GM19328 (cell line): Measurements from ENCODE around the gene FHL2.
"Not testable (repeated sequence)": the region's sequence is repeated elsewhere in the genome, so short reads cannot be mapped to it uniquely, and the experiment has no call there.

Source experiments
- ATAC-seq: cut with Tn5 transposase; IDR thresholded peaks from one replicate; pipeline ENCODE4 v1.9.1; 2021; ENCODE audit warnings: mild to moderate bottlenecking, moderate library complexity; ENCODE audit not compliant: unreplicated experiment

FHL2 gene

GRCh38 chr2:105358593-105358992 is 40.3 kb downstream of the FHL2 start:
- no peak for ATAC-seq

GRCh38 chr2:105357122-105357521 is 41.7 kb downstream of the FHL2 start:
- ATAC-seq = no peak

GRCh38 chr2:105344704-105345345 is 54.0 kb downstream of the FHL2 start:
- no peak for ATAC-seq

GRCh38 chr2:105339414-105339813 is 59.4 kb downstream of the FHL2 start:
- no peak for ATAC-seq

- ATAC-seq = peak; percentile 12
These were observed 60.8 kb downstream of the FHL2 start for GRCh38 chr2:105338020-105338385.

- ATAC-seq = peak; percentile 85
These were observed 61.5 kb downstream of the FHL2 start, which contains the start of gene C2orf49 for GRCh38 chr2:105337122-105338019. TSS of gene C2orf49 (plus strand) at chr2:105337540. CDS start at chr2:105337588, 48 bp downstream.

- ATAC-seq = no peak
These were observed 62.1 kb downstream of the FHL2 start for GRCh38 chr2:105336786-105337121.

- ATAC-seq = no peak
These were observed 63.4 kb downstream of the FHL2 start for GRCh38 chr2:105335469-105335868.

GRCh38 chr2:105334211-105334610 is 64.6 kb downstream of the FHL2 start:
- no peak for ATAC-seq

- ATAC-seq = no peak
These were observed 68.0 kb downstream of the FHL2 start for GRCh38 chr2:105330681-105331375.

GRCh38 chr2:105329561-105330495 is 69.0 kb downstream of the FHL2 start, which contains the start of gene TGFBRAP1:
TSS of gene TGFBRAP1 (minus strand) at chr2:105329735. CDS start at chr2:105308301, 21,434 bp downstream.
- ATAC-seq = peak; percentile 82

GRCh38 chr2:105329197-105329554 is 69.7 kb downstream of the FHL2 start:
- ATAC-seq = peak; percentile 11

- no peak for ATAC-seq
These were observed 70.3 kb downstream of the FHL2 start for GRCh38 chr2:105328281-105329196.

GRCh38 chr2:105327690-105328089 is 71.2 kb downstream of the FHL2 start:
- ATAC-seq = no peak

- not testable (repeated sequence) for ATAC-seq
These were observed 71.6 kb downstream of the FHL2 start for GRCh38 chr2:105327271-105327670.

GRCh38 chr2:105325389-105325963 is 73.4 kb downstream of the FHL2 start:
- no peak for ATAC-seq

- ATAC-seq = no peak
These were observed 74.1 kb downstream of the FHL2 start for GRCh38 chr2:105324732-105325131.

- ATAC-seq = no peak
These were observed 74.8 kb downstream of the FHL2 start for GRCh38 chr2:105324101-105324500.

GRCh38 chr2:105323111-105323510 is 75.7 kb downstream of the FHL2 start:
- no peak for ATAC-seq
